ENCODE measurements around the gene TRDMT1. TPM values are rescaled to one million over a fixed set of nuclear protein-coding genes. Genes with fewer than 3 reads are reported as not detected.

TRDMT1 gene
- total RNA-seq, 1 experiment from 2014 or later, result 9.7 TPM

DNA sequence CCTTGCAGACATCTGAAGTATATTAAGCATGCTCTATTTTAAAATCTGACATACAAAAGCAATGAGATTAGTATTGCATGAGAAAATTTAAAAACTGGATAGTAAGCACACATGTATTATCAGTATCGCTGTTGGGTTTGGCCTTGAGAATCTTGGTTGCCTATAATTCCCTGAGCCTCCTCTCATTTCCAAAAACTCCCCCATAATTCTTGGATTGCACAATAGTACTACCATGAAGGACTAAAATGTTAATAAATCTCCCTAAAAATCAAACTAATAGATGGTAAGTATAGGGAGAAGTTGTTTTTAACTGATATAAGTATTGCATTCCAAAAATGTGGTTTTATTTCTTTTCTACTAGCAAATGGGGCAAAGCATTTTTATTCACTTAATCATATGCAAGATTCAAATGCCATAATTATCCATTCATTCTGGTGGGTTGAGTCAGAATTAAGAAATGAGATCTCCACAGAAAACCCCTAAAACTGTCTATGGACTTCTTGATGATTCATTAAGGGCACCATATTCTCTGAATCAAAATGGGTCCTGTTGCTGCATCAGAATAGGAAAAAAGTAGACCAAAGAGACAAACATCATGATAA is 16.3 kb upstream of the TRDMT1 start:
- DNase-seq (ENCODE audit: low read depth, low spot score), result no peak
- in situ Hi-C loops (cut with HindIII; ENCODE audit: low pct_unique_long_range_greater_than_20kb, low sequenced_read_pairs), result no loop called here

DNA sequence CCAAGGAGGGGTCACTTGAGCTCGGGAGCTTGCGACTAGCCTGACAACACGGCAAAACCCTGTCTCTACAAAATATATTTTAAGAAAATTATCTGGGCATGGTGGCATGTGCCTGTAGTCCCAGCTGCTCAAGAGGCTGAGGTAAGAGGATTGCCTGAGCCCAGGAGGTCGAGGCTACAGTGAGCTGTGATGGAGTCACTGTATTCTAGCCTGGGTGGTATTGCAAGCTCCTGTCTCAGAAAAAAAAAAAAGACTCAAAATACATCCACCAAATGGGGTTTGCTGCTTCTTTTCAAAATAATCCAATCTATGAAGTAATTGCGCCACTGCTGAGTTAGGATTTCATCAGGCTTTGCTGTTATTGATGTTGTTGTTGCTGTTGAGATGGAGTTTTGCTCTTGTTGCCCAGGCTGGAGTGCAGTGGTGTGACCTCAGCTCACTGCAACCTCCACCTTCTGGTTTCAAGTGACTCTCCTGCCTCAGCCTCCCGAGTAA is 15.5 kb upstream of the TRDMT1 start:
- in situ Hi-C loops (cut with HindIII; ENCODE audit: low pct_unique_long_range_greater_than_20kb, low sequenced_read_pairs), result no loop called here
- no peak for DNase-seq (ENCODE audit: low read depth, low spot score)

DNA sequence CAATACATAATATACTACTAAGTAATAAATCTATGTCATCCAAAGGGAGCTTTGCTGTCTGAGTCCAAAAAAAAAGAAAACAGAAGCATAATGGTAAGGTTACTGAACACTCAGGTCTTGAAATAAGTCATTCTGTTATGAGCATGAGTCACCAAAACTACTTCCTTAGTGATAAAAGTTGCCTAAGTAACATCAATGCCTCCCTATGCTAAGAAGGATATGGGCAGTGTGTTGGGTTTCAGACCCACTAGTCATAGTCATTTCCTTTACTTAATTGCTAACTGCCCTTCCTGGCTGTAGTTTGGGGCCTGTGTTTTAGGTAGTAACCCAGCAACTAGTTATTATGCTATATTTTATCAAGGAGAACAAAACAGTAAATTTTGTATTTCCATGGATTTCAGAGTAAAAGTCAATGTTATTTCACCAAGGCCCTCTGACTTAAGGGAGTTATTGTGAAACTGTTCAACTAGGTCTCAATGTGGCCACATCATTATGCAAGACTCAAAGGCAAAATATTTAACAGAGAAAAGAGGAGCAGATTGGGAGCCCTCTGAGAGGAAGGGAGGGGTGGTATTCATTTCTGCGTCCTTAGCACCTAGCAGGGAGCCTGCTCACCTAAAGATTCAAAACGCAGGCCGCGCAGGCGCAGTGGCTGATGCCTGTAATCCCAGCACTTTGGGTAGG is 14.9 kb upstream of the TRDMT1 start:
- DNase-seq (ENCODE audit: low read depth, low spot score), result peak; percentile 91
- in situ Hi-C loops (cut with HindIII; ENCODE audit: low pct_unique_long_range_greater_than_20kb, low sequenced_read_pairs), result no loop called here

DNA sequence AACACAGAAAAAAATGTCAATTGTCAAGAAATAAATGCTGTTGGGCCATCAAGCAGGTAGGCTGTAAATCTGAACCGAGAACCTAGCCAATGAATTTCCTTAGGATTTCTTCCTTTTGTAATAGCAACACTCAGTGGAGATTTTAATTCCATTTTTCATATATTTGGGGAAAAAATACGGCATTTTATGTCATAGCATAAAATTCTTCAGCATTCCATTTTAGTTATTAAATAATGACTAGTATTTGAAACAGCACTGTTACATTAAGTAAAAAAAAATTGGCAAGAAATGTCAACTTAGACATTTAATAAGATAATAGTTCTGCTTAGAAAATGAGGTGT is 14.3 kb upstream of the TRDMT1 start:
- in situ Hi-C loops (cut with HindIII; ENCODE audit: low pct_unique_long_range_greater_than_20kb, low sequenced_read_pairs), result no loop called here
- no peak for DNase-seq (ENCODE audit: low read depth, low spot score)

DNA sequence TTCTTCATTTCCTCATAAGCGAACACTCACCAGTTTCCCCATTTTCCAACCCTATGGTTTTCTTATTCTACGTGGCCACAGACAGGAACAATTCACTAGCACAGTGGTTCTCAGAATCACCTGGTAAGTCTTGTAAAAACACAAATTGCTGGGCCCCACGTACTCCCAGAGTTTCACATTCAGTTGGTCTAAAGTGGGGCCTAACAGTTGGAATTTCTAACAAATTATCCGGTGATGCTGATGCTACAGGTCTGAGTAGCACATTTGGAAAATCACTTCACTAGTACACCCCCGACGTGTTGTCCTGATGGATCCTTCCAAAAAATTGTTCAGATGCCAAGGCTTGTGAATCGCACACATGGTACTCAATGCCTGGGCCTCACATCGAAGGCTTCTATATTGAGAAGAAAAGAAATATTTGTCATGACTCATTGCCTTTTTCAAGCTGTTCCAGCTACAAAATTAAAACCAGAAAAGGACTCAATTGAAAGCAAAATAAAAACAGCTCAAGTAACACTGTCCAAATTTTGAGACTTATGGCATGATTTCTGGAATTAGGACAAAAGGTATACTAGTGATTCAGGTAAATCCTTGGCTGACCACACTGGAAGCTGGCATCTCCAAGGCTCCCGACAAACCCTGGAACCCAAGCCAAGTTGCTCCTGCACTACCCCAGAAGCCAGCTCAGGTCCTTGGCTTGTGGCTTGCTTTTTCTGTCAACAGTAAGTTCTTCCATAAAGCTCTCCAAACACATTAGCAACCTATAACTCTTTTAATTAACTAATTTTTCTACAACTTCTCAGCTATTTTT is 13.7 kb upstream of the TRDMT1 start:
- in situ Hi-C loops (cut with HindIII; ENCODE audit: low pct_unique_long_range_greater_than_20kb, low sequenced_read_pairs), result no loop called here

DNA sequence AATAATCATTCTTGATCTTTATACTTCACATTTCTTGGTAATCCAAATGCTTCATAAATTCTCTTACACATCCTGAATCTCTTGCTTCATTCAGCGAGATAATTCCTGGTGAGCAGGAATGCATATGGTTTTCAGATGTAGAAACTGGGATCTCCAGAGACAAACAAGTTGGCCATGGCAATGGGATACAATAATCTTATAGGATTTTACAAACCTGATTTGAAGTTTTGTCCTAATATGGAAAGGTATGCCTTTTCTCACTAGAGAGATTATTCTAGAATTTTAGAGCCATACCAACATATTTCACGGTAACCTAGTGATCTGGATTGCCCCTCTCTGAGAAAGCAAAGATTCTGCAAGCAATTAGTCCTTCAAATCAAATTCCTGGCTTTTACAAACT is 13.1 kb upstream of the TRDMT1 start:
- no peak for DNase-seq (ENCODE audit: low read depth, low spot score)
- in situ Hi-C loops (cut with HindIII; ENCODE audit: low pct_unique_long_range_greater_than_20kb, low sequenced_read_pairs), result no loop called here

More for the DNA sequence above, 13.7 kb upstream of the TRDMT1 start:
- peak; percentile 70 for DNase-seq (ENCODE audit: low read depth, low spot score)

DNA sequence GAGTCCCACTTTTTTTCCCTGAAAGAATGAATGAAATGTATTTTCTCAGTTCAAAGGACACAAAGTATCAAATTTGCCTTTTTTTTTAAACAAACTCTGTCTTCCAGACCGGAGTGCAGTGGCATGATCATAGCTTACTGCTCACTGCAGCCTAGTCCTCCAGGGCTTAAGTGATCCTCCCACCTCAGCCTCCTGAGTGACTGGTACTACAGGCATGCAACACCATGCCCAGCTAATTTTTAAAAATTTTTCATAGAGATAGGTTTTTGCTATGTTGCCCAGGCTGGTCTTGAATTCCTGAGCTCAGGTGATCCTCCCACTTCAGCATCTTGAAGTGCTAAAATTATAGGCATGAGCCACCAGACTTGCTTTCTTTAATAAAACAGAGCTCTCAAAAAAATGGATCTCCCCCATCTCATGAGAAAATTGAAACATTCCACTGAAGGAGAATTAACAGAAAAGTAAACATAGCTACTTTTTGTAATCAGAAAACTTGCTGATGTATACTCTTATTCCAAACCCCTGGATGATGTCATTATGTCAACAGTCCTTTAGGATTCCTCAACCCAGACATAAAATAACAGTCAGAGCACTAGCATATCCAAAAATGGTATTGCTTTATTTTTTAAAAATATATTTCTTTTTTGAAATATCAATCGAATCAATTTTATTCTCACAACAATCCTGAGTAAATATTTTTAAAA is 12.3 kb upstream of the TRDMT1 start:
- in situ Hi-C loops (cut with HindIII; ENCODE audit: low pct_unique_long_range_greater_than_20kb, low sequenced_read_pairs), result no loop called here
- no peak for DNase-seq (ENCODE audit: low read depth, low spot score)

DNA sequence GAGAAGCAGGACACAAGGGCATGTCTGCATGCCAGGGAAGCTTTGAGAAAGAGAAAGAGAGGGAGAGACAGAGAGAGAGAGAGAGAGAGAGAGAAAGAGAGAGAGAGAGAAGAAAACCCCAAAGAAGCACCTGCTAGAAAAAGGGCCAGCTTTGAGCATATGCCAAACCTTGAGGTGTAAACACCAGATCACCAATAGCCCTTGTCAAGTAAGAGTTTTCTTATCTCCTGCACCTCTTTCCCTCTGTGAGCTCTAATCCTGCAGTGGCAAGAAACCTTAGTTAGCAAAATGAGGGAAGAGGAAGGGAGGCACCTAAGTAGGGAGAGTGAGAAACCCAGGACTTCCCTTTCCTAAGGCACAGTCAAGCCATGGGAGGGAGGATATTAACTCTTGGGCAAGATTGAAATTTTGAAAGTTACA is 11.3 kb upstream of the TRDMT1 start:
- DNase-seq (ENCODE audit: low read depth, low spot score), result no peak
- in situ Hi-C loops (cut with HindIII; ENCODE audit: low pct_unique_long_range_greater_than_20kb, low sequenced_read_pairs), result no loop called here

DNA sequence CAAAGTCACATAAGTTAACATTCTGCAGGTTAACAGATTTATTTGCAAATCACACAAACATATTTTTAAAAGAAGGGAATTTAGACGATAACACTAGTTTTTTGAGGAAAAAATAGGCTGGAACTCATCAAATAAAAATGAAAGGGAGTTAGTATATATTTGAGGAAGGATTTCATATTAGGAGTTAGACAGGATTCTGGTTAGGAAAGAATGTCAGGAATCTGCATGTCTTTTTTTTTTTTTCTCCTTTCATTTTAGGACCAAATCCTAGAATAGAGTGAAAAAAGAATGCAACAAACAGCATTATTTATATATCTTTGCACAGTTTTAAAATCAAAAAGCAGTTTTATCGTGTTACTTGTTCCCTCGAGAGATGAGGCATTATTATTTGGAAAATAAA is 8.9 kb upstream of the TRDMT1 start:
- DNase-seq (ENCODE audit: low read depth, low spot score), result no peak
- in situ Hi-C loops (cut with HindIII; ENCODE audit: low pct_unique_long_range_greater_than_20kb, low sequenced_read_pairs), result no loop called here

DNA sequence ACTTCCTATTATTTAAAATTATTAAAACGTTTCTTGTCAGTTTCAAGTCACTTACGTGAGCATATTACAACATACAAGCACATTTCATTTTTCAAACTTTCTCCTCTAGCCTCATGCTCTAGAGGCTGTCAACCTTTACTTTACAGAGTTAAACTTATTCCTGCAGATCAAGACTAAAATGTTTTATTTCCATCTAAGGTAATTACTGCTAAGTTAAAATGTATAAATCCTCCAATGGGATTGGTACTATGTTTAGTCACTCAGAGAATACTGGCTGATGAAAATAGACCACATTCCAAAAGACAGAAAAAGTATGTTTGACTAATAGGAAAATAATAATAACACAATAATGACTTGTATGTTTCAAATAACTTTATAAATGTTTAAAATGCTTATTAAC is 8.4 kb upstream of the TRDMT1 start:
- in situ Hi-C loops (cut with HindIII; ENCODE audit: low pct_unique_long_range_greater_than_20kb, low sequenced_read_pairs), result no loop called here

DNA sequence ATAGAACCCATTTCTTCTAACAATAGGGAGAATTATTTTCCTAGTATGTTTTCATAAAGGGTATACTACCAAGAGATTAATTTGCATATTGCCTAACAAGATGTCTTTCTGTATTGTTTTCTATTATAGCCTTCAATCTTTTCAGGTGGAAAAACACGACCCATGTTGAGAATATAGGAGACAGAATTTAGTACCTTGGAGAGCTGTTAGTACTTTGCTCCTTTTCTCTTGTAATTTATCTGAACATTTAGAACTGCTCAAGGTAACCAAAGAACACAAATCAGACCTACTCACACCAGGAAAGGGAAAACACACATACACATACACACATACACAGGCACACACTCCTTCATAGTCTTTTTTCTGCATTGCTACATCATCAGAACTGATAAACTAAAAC is 7.8 kb upstream of the TRDMT1 start:
- in situ Hi-C loops (cut with HindIII; ENCODE audit: low pct_unique_long_range_greater_than_20kb, low sequenced_read_pairs), result no loop called here
- no peak for DNase-seq (ENCODE audit: low read depth, low spot score)

More for the DNA sequence above, 8.4 kb upstream of the TRDMT1 start:
- no peak for DNase-seq (ENCODE audit: low read depth, low spot score)

DNA sequence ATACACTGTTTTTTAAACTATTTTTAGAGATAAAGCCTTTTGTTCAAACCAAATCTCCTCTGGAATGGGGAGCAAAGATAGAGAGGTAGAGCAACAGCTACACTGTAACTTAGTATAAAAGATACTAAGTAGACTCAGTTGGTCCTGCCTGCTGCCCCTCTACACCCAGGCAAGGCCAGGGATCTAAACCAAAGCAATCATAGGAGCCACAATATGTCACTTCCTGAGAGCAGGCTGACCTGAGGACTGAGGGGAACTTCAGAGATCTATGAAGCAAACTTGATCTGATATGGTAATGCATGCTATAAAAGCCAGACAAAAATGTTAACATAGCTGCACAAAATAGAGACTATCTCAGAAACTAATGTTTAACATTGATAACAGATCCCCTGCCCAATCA is 7.0 kb upstream of the TRDMT1 start:
- in situ Hi-C loops (cut with HindIII; ENCODE audit: low pct_unique_long_range_greater_than_20kb, low sequenced_read_pairs), result no loop called here

DNA sequence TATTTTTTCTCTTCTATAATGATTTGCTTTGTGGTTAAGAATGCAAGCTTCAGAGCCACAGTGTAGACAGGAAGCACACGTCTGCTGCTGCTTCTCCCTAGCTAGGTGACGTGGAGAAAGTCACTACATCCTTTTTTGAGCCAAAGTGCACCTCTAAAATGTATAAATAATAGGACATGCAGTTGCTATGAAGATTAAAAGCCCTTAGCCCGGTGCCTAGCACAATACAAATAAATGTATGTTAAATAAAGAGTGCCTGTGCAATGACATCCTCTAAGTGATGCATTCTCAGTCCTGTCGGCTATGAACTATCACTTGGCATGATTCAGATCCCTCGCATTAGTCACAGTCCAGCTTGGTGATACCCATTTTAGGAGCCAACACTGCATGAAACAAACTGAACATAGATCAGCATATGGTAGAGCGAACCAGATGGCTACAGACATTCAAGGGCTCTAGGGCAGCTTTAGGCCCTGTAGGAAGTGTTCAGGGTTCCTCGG is 4.8 kb upstream of the TRDMT1 start:
- DNase-seq (ENCODE audit: low read depth, low spot score), result peak; percentile 52
- in situ Hi-C loops (cut with HindIII; ENCODE audit: low pct_unique_long_range_greater_than_20kb, low sequenced_read_pairs), result no loop called here

More for the DNA sequence above, 7.0 kb upstream of the TRDMT1 start:
- no peak for DNase-seq (ENCODE audit: low read depth, low spot score)

DNA sequence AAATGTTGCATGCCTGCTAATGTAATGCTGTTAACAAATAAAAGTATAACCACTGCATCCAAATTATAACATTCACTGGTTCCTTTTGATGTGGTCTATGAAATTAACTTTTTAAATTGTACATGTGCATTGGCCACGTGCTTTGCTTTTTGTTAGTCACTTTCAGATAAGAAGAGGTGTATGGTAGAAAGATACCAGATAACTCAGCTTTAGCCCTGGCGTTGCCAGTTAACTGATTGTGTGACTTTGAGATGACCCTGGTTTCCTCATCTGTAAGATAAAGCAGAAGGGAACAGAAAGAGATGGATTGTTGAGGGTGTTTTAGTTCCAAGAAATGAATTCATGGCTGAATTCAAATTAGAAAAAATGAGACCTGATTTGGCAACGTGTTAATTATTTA is 1.9 kb upstream of the TRDMT1 start:
- in situ Hi-C loops (cut with HindIII; ENCODE audit: low pct_unique_long_range_greater_than_20kb, low sequenced_read_pairs), result no loop called here
- no peak for DNase-seq (ENCODE audit: low read depth, low spot score)

DNA sequence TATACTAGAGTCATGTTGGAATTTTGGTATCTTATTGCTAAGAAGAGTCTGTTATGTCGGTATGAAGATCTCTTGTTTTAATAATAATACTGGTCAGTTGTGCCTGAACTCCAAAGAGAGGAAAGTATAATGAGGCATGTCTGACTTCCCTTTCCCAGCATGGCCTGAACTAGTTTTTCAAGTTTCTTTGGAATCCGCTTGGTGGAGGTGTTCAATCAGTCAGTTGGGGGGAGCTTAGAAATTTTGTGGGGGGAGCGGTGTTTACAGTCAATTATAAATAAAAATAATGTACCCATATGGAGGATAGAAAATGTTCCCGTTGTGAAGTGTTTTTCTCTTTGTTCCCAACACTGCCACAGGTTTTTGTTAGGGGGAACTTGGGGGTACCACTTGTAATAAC is 1.5 kb upstream of the TRDMT1 start:
- in situ Hi-C loops (cut with HindIII; ENCODE audit: low pct_unique_long_range_greater_than_20kb, low sequenced_read_pairs), result no loop called here
- no peak for DNase-seq (ENCODE audit: low read depth, low spot score)

DNA sequence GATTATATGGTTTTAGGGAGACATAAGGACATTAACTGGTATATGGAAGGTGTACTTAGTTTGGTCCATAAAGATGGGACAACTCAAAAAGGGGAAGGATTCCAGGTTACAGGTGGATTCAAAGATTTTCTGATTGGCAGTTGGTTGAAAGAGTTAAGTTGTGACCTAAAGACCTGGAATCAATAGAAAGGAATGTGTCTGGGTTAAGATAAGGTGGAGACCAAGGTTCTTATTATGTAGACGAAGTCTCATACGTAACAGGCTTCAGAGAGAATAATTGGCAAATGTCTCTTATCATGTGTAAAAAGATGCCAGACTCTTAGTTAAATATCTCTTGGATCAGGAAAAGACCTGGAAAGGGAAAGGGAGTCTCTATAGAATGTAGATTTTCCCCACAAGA is 1.0 kb upstream of the TRDMT1 start:
- no peak for DNase-seq (ENCODE audit: low read depth, low spot score)
- in situ Hi-C loops (cut with HindIII; ENCODE audit: low pct_unique_long_range_greater_than_20kb, low sequenced_read_pairs), result no loop called here

DNA sequence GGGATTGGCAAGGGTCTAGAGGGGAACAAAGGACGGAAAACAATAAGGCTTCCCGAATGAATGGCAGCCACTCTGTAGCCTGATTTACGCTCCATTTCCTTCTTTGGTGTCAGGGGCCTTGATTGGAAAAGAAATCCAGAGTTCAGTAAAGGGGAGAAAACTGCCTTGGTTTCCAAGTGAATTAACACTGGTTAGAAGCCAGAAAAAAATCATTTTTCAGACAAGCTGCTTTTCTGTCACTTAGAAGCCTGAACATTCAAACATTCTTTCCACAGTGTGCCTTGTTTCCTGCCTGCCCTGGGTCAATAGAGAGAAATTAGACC is 283 bp upstream of the TRDMT1 start:
- no peak for DNase-seq (ENCODE audit: low read depth, low spot score)
- in situ Hi-C loops (cut with HindIII; ENCODE audit: low pct_unique_long_range_greater_than_20kb, low sequenced_read_pairs), result no loop called here

Measured in SK-MEL-5 (cell line).